Stromal cell of bone marrow (primary cell): ENCODE results near the gene UBB.
"Not testable (repeated sequence)": the region's sequence is repeated elsewhere in the genome, so short reads cannot be mapped to it uniquely, and the experiment has no call there.

Source experiments
- DNase-seq: peaks from one replicate; pipeline ENCODE4 v3.0.0-alpha.2; 2012; ENCODE audit warnings: low read depth

Gene UBB

DNA sequence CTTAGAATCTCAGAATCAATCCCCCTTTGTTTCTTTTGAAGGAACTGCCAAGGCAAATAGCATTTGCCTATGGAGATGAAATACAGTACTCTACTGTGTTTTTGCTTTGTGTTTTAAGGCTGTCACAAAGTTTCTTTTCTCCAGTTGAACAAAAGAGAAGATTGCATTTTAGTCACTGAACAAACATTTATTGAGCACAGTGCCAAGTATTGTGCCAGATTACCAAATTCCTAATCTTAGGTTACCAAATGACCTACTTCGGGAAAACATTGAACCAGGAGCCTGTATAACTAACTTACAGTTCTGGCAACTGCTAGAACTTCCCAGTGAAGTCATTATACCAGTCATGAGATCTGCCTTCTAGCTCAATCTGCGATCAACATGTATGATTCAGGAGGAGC, 3.0 kb upstream of the UBB start:
- peak; percentile 95 for DNase-seq

DNA sequence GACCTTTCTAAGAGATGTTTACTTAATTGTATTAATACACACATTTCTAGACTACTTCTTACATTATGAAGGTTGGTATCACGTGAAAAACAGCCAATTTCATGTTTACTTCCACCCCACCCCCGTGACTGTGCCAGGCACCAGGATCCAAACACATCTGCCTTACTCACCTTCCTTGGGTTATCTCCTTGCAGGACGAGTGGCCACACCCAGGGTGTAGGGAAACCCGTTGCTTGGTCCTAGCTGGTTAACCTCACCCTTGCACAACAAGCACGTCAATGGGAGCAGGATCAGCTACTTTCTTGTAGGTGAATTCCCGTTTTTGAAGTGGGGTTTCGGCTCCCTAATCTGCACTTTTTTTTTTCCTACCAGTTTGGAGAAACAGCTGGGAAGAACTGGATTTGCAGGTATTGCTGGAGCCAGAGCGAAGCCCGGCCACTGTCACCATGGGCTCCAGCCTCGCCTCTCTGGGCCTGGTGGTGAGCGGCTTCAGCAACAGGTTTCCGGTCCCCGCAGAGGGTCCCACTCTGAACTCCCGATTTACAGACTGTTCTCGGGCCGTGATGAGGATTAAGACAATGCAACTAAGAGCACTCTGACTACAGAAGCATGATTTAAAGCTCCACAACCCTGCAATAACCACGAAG, 2.1 kb upstream of the UBB start:
- no peak for DNase-seq

DNA sequence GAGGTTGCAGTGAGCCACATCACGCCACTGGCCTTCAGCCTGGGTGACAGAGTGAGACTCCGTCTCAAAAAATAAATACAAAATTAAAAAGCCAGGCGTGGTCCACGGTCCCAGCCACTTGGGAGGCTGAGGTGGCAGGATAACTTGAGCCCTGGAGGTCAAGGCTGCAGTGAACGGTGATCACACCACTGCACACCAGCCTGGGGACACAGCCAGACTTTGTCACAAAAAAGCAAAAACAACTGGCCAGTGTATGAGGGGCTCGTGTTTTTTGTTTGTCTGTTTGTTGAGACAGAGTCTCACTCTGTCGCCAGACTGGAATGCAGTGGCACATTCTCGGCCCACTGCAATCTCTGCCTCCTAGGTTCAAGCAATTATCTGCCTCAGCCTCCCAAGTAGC, 1.2 kb upstream of the UBB start:
- no peak for DNase-seq

DNA sequence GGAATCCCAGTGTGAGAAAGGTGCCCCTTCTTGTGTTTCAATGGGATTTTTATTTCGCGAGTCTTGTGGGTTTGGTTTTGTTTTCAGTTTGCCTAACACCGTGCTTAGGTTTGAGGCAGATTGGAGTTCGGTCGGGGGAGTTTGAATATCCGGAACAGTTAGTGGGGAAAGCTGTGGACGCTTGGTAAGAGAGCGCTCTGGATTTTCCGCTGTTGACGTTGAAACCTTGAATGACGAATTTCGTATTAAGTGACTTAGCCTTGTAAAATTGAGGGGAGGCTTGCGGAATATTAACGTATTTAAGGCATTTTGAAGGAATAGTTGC, 567 bp downstream of the UBB start:
- no peak for DNase-seq

- DNase-seq: no peak
These were observed 2.3 kb downstream of the UBB start for GRCh38 chr17:16383216-16383615.

GRCh38 chr17:16383772-16384287, 2.9 kb downstream of the UBB start:
- DNase-seq: no peak

- no peak for DNase-seq
These were observed 3.7 kb downstream of the UBB start for GRCh38 chr17:16384557-16384956.

DNA sequence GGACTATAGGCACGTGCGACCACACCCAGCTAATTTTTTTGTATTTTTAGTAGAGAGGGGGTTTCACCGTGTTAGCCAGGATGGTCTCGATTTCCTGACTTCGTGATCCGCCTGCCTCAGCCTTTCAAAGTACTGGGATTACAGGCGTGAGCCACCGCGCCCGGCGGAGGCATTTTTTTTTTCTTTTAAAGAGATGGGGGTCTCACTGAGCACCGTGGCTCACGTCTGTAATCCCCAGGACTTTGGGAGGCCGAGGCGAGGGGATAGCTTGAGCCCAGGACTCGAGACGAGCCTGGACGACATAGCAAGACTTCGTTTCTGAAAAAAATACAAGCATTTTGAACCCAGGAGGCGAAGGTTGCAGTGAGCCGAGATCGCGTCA, 5.2 kb downstream of the UBB start:
- not testable (repeated sequence) for DNase-seq

DNA sequence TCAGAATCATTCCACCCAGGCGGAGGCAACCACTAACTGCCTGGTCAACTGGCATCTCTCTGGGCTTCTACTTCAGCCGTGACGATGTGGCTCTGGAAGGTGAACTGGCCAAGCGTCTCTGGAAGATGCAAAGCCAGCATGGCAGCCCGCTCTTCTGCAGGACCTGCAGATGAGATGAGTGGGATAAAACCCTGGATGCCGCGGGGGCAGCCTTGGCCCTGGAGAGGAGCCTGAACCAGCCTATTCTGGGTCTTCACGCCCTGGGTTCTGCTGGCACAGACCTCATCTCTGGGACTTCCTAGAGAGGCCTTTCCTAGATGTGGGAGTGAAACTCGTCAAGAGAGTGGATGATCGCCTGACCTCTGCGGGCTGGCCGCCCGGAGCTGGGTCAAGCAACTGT, 10.6 kb downstream of the UBB start:
- DNase-seq: no peak

DNA sequence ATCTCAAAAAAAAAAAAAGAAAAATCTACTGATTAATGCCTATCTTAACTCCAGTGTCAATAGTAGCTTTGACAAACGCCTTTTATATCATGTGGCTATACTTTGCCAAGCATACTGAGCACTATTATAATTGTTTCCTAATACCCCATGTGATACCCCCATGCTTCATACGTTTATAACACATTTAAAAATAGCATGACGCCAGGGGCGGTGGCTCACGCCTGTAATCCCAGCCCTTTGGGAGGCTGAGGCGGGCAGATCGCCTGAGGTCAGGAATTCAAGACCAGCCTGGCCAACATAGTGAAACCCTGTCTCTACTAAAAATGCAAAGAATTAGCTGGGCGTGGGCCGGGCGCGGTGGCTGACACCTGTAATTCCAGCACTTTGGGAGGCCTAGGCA, 11.6 kb downstream of the UBB start:
- not testable (repeated sequence) for DNase-seq

- not testable (repeated sequence) for DNase-seq
These were observed 15.0 kb downstream of the UBB start for GRCh38 chr17:16395887-16396286.

DNA sequence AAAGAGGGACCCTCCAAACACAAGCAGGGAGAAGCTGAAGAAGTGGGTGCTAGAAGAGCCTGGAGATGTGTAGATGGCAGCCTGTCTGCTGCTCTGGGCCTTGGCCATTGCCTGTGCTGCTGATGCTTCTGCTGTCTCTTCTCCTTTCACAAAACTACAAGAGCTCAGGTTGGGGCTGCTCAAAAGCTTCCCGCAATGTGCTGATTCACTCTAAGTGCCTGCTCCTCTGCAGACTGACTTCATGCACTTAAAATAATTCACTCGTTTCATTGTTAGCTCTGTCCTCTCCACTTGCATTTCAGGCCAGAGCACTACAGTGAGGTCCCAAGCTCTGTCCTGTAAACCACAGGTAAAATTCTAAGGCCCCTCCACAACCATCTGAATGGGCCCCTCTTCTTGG, 15.8 kb downstream of the UBB start:
- not testable (repeated sequence) for DNase-seq

- DNase-seq: no peak
These were observed 17.7 kb downstream of the UBB start for GRCh38 chr17:16398270-16399267.

GRCh38 chr17:16403847-16404246, 23.0 kb downstream of the UBB start:
- DNase-seq: not testable (repeated sequence)

DNA sequence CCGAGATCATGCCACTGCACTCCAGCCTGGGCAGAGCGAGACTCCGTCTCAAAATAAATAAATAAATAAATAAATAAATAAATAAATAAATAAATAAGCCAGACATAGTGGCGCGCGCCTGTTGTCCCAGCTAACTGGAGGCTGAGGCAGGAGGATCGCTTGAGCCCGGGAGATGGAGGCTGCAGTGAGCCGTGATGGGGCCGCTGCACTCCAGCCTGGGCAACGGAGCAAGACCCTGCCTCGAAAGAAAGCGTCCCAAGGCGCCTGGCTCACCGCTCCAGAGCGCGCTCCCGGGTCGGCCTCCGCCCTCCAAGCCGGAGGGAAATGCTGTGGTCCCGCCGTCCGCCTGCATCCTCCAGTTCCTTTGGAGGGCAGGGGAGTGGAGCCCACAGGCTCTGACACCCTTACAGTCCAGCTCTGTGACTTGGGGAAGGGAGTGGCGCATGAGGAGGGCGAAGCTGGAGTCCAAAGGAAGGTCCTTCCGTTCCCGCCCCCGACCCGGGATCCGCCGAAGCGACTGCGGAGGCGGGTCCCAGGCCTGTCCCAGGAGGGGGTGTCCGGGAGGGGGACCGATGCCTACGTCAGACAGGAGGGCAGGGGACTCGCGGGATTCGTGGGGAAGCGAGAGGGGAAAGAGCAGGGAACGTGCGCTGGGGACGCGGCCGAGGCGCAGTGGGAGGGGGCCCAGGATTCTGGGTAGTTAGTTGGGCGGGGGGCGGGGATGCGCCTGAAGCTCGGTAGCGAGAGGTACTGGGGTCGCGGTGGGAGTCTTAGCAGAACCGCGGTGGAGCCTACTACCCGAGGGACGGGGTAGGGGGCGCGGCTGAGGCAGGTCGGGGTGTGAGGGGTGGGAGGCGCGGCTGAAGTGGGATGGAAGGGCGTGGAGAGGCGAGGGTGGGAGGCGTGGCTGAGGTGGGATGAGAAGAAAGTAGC, 26.1 kb downstream of the UBB start:
- DNase-seq: no peak

- no peak for DNase-seq
These were observed 27.2 kb downstream of the UBB start for GRCh38 chr17:16407911-16408588.

GRCh38 chr17:16415031-16415924, 34.4 kb downstream of the UBB start, which contains the start of gene TRPV2:
Gene TRPV2, plus strand, starts transcription at chr17:16415571. Its CDS starts 2,098 bp downstream, at chr17:16417669.
- DNase-seq: no peak

DNA sequence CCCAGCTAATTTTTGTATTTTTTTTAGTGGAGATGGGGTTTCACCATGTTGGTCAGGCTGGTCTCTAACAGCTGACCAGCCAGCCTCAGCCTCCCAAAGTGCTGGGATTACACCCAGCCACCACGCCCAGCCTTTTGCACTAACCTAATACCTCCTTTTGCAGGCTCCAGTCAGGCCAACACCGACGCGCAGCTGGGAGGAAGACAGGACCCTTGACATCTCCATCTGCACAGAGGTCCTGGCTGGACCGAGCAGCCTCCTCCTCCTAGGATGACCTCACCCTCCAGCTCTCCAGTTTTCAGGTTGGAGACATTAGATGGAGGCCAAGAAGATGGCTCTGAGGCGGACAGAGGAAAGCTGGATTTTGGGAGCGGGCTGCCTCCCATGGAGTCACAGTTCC, 36.5 kb downstream of the UBB start:
- no peak for DNase-seq

DNA sequence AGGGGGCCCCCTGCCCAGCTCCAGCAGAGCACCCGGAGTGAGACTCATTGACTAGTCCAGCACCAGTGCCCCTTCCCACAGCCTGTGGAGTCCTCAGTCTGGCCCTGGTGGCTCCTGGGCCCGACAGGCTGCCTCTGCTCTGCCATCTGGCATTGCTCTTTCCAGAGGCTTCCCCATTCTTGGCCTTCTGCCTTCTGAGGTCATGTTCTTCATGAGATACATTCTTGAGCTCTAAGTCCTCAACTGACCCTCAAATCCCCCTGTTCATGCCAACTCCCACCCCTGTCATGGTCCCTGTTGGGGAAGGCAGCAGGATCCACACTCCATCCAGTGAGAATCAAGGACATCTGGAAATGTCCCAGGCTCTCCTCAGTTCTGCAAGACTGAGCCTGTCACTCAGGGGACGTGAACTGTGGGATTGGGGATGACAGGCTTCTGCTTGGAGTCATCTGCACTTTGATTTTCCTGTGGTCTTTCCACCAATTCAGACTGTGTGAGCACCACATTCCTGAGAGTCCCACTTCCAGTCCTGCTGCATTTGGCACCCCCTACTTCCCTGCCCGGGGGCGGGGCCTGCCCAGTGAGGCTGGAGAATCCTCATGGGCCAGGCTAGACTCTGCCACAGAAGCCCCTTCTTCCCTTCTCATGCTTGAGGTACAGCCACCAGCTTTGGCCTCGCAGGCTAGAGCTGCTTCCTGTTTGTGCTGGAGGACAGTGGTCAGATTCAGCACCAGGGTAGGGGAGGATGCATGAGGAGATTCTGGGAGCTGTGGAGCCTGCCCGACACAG, 37.2 kb downstream of the UBB start:
- DNase-seq: no peak

DNA sequence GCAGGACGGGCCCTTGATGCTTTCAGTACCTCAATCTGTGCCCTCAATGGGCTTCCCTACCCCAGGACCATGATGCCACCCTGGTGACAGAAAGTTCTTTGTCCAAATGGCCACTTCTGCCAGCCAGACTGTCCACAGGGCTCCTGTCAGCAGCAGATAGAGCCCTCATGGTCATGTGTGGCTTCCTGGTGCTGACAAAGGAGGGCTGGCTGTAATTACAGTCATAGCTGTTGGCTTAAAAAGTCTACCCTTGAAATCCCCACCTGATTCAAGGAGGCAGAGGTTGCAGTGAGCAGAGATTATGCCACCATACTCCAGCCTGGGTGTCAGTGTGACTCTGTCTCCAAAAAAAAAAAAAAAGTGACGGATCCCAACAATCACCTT, 37.8 kb downstream of the UBB start:
- DNase-seq: no peak
